GM23248 (cell line): ENCODE measurements around the gene LDLRAD4.

ENCODE experiments used
- EZH2 ChIP-seq: fragments of 200-600 bp; sonication (generic); IDR thresholded peaks from 2 replicates; pipeline ENCODE4 v1.6.1; 2018; ENCODE audit warnings: antibody characterized with exemption, mild to moderate bottlenecking; ENCODE audit not compliant: insufficient read depth, poor library complexity, severe bottlenecking
- EZH2phosphoT487 ChIP-seq: fragments of 200-600 bp; sonication (generic); IDR thresholded peaks from 2 replicates; pipeline ENCODE4 v1.6.1; 2018; ENCODE audit warnings: antibody characterized with exemption, moderate library complexity, mild to moderate bottlenecking, low read depth; ENCODE audit not compliant: insufficient read depth

GRCh38 chr18:13336841-13337240 lies 118.3 kb downstream of the LDLRAD4 start:
- TF ChIP-seq EZH2 (no peak), EZH2phosphoT487 (no peak)
